ENCODE data around the gene KCNMB2.
"Not testable (repeated sequence)": the region's sequence is repeated elsewhere in the genome, so short reads cannot be mapped to it uniquely, and the experiment has no call there.

The KCNMB2 gene

DNA sequence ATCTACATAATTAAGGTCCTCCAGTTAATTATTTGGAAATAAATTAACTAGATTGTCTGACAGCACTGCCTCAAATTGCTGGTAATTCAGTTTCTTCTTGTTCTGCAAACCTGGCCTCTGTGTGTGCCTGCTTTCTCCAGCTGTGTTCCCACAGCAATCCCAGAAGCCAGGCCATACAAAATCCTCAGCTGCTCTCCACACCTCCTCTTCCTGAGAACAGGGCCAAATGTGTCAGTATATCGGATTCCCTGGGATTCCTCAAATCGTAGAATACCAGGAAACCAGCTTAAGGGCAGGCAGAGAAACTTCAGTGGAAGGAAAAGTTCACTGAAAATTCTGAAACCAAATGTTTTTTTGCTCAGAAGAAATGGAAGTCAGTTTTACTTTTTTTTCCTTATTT is 273.9 kb downstream of the KCNMB2 start:
- DNase-seq (ENCODE audit: low read depth), result no peak

DNA sequence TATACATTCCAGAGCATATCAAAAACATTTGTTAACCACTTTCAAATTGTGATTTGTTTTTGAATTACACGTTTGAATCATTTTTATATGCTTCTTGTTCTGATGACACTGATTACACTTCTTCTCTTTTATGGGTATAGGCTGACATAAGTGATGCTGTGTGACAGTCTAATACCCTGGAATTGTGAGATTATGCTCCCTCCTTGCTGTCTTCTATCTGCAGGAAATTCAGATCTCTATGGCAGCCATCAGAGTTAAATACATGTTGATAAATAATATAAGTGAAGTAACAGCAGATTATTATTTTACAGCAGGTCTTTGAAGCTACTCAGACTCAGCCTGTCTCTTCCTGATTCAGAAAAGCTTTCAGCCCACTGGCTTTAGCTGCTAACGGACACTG is 286.5 kb downstream of the KCNMB2 start:
- no peak for DNase-seq (ENCODE audit: low read depth)

DNA sequence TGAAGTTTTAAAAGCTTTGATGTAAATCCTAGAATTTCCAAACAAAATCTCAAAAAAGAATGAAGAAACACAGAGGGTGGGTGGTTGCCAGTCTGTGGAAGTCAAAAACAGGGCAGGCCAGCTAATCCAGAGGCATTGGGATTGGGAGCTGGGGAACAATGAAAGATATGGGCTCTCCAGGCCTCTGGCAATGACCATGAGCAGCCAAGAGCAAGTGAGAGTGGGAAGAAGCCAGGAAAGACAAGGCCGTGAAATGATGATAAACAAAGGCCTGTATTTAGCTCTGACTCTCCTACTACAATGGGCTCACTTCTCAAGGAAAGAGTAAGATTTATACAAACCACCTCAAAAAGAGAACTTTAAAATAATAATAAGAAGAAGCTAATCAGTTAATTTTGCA is 286.9 kb downstream of the KCNMB2 start:
- DNase-seq (ENCODE audit: low read depth), result no peak

DNA sequence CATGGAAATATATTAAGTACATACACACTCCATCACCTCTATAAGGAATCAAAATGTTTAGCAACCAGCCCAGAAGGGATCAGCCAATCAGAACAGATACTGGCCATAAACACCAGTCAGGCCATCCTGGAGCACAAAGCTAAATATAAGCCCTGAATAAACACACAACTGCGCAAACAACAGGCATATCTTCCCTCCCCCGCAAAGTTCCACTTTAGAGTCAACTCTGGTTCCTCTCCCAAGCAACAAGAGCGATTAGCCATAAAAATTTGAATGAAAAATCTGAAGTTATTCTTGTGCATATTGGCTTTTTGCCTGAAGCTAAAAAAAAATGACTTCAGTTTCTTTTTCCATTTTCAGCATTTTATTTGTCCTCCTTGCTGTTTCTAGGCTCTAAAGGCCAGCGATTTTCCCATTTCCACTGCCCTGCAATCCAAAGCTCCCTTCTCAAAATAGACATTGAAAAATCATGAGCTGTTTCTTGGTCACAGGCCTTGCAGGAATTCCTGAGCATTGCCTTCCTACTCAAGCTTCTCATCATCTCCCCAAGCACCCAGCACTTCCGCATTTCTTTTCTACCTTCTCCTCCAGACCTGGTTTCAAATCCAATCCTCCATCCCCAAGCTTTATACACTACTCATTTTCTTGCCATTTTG is 287.5 kb downstream of the KCNMB2 start:
- DNase-seq (ENCODE audit: low read depth), result peak; percentile 3

DNA sequence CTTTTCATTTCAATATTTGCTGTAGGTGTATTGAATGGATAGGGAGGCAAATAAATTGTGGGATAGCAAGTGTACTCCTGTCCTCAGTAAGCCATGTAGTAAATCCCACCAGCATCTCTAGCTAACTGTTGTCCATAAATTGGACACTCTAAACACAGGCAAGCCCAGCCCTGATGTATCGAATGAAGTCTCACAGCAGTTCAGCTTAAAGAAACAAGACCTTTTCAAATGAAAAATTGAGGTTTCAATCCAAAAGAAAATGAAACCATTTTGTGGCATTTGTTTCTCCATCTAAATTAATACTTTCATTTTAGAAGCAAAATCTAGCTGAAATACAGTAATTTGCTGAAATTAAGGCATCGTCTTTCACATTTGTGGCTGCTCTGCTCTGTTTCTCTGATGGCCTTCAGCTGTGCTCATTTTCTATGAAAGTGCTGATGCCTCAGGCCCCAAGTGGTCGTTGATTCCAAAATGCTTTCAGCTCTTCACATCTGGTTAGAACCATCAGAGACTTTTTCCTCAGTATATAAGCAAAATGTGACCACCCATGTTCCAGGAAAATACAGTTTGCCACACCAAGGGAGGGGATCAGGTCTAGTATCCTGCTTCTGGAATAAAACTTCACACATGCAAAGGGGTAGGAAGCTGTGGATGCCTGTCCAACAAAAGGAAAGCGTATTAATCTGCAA is 290.3 kb downstream of the KCNMB2 start:
- DNase-seq (ENCODE audit: low read depth), result no peak

DNA sequence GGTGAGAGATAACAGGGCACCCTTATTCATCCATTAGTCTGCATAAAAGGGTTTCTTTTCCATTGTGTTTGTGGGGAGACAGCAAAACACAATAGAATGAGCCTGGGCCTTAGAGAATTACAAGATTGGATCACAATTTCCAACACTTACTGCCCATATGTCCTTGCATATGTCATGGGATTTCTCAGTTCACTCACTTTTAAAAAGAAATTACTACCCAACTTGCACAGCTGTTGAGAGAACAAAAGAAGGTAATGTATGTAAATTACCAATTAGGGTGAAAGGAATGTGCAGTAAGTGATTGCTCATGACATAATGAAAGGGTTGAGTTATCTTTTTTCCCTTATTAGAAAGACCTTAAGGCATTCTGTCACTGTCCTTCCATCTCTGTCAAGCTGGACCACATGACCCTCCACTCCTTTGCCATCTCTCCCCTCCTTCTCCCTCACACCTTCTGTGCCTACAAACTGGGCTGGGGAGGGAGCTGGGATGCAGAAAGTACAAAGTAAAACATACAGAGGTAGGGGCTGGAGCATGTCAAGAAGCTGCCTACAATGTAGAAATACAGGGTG is 291.1 kb downstream of the KCNMB2 start:
- no peak for DNase-seq (ENCODE audit: low read depth)

DNA sequence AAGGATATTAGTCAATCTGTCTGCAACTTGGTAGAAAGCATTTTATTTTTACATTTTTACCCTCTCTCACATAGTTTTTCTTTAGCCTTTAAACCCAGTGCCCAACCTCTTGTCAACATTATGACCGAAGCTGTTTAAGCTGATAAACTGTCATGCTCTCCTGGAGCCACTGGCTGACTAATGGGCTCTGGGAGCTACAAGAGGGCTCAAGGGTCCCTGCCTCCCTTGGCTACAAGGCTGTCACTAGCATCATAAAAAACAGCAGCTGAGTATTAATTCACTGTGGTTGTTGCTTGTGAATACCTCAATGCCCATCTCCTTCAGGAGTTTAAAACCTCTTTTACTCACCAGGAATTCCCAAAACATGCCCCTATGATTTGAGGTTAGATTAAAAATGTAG is 297.5 kb downstream of the KCNMB2 start:
- no peak for DNase-seq (ENCODE audit: low read depth)

DNA sequence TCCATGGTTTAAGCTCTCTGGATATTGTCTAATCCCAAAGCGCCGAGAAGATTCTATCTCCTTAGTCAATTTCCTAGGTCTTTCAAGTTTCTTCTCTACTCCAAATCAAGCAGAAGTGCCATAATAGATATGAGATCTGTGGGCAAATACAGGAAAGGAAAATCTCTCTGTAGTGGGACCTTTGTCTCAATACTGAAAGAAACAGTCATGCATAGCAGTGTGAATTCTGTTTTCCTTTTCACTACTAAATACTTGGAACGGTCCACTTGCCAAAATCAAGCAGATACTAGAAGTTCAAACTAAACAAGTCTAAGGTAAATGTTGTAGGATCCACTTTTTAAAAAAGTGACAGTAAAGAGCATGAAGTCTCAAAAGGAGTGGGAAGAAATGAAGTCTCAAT is 298.8 kb downstream of the KCNMB2 start:
- no peak for DNase-seq (ENCODE audit: low read depth)

DNA sequence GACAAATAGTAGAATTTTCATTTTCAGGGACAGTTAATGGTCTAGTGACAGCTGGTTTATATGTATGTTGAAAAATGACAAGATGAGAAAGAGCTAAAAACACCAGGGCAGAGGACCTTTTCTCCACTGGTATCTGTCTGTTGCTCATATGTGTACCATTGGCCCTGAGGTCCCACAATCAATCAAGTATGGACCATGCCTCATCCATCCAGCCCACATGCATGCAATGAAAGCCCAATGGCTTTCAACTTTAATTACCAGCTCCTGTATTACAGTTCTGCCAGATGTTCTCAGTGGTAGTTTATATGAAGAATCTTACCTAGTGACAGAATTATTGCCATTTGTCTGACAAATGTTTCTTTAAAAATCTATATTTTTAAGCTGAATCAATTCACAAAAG is 301.3 kb downstream of the KCNMB2 start:
- DNase-seq (ENCODE audit: low read depth), result no peak

DNA sequence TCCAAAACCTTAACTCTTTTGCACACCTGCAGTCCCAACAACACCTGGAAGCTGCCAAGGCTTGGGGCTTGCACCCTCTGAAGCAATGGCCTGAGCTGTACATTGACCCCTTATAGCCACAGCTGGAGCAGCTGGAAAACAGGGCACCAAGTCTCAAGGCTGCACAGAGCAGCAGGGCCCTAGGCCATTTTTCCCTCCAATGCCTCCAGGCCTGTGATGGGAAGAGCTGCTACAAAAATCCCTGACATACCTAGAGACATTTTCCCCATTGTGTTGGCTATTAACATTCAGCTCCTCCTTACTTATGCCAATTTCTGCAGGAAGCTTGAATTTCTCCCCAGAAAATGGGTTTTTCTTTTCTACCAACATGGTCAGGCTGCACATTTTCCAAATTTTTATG is 304.4 kb downstream of the KCNMB2 start:
- no peak for DNase-seq (ENCODE audit: low read depth)

DNA sequence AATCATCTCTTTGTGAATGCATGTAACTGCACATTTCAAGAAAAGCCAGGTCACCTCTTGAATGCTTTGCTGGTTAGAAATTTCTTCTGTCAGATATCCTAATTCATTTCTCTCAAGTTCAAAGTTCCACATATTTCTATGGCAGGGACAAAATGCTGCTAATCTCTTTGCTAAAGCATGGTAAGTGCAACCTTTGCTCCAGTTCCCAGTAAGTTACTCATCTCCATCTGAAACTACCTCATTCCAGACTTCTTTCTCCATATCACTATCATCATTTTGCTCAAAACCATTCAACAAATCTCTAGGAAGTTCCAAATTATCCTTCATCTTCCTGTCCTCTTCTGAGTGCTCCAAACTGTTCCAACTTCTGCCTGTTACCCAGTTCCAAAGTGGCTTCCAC is 304.8 kb downstream of the KCNMB2 start:
- no peak for DNase-seq (ENCODE audit: low read depth)

DNA sequence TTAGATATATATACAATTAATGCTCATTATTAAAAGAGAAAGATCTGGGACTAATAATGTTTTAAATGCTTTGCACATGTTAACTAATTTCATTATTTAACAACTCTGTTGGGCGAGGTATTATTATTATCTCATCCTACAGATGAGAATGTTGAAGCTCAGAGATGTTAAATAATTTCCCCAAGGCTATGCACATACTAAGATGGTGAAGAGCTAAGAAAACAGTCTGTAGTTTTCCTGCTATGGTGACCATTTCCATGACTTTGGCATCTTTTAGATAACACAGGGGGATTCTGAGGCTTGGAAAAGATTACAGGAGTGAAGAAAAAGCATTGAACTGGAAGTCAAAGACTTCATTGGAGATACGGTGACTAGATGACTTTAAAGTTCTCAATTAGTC is 308.7 kb downstream of the KCNMB2 start:
- no peak for DNase-seq (ENCODE audit: low read depth)

DNA sequence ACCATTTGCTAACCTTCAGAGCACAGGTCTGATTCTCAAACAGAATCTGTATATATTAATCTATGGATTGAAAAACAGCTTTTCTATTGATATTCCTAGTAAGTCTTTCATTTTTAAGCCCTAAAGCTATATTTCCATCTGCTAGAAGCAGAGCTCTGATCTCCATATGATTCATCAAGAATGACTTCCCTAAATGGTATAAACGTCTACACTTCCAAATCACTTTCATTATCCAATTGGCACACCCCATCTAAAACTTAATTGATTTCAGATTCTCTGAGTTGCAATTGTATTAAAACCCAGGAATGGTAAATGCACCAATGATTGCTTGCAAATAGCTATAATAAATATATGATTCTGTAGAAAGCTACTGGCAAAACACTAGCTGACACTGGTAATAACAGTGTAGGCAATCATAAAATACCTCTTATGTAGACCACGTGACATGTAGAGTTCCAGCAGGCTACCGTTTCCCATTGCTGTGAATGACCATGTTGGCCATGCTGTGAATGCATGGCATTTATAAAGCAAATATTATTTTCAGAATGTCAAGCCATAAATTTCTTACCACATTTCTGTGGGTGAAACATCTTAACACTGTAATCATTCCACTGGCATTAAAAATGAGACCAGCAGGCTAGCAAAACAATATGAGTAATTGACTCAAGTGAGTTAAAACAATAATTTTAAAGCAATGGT is 309.3 kb downstream of the KCNMB2 start:
- no peak for DNase-seq (ENCODE audit: low read depth)

DNA sequence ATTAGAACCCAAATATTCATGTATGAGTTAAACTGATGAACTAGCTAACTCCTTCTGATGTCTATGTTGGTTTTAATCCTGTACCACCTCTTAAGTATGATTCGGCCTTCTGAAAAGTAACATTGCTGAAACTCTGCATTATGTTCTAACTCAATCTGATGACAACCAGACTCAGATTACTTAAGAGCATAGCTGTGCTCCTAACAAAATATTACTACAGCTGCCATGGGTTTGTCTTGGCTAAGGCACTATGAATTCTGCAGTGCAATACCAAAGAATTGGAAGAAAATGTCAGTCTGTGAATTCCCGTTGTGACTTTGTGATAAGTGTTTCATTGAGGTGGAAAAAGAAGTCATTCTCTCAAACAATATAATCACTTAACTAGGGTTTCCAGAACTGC is 311.0 kb downstream of the KCNMB2 start:
- no peak for DNase-seq (ENCODE audit: low read depth)

DNA sequence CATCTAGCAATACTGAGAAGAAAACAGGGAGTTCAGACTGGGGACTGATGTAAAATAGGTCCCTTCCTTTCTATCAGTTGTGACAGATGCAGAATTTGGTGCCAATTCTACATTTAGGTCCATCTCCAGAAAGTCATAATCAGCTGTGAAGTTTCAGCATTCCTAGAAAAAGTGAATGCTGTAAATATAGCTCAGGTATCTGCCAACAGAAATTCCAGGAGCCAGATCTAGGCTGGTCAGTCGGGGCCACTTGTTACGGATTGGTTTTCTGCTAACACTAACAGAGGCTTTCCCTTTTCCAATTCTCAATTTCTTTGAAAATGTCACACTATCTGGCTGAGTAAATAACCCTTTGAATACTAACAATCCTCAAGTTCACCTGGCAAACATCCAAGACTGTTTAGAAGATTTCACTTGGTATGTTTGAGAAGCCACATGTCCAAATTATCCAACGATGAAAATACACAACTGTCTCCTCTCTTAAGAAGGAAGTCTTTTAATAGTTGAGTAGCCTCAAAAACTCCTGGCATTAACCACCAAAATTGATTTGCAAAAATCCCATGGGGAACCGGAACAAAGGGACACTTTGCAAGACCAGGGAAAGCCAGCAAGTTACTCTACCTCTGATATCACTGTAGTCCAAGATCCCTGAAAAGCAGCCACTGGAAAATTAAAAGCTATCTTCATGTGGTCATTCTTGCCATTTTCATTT is 313.1 kb downstream of the KCNMB2 start:
- DNase-seq (ENCODE audit: low read depth), result no peak

DNA sequence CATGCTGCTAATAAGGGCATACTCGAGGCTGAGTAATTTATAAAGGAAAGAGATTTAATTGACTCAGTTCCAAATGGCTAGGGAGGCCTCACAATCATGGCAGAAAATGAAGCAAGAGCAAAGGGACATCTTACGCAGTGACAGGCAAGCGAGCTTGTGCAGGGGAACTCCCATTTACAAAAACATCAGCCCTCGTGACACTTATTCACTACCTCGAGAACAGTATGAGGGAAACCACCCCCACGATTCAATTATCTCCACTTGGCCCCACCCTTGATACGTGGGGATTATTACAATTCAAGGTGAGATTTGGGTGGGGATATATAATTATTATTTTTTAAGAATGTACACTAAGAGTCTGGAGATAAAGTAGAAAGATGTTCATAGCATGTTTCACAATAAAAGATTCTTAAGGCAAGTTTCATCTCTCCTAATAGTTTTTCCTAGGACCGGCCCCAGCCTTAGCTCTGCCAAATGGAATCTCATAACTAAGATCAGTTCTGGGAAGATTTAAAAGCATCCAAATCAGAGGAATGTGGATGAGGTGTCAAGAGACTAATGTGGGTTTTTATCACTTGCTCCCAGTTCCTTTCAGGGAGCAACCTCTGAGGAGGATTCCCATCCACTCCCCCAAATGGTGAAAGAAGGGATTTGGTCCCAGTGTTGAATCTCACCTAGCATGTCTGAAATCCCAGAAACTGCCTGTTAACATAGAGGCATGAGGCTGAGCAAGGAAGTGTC is 314.4 kb downstream of the KCNMB2 start:
- no peak for DNase-seq (ENCODE audit: low read depth)

DNA sequence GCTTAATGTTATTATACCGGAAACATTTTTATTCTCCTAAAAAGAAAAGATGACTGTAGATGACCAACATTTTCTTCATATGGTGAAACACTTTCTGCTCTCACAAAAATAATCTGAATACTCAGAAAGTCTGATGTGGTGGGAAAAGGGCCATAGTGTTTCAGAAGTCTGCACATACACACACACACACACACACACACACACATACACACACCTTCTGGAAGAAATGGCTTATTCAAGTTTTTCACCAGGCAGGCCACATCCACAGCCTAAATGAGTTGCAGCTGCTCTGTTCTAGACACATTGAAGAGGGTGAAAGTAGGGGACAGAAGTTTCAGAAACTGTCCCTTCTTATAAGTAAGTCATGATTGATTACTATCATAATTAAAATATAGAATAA is 315.3 kb downstream of the KCNMB2 start:
- no peak for DNase-seq (ENCODE audit: low read depth)

DNA sequence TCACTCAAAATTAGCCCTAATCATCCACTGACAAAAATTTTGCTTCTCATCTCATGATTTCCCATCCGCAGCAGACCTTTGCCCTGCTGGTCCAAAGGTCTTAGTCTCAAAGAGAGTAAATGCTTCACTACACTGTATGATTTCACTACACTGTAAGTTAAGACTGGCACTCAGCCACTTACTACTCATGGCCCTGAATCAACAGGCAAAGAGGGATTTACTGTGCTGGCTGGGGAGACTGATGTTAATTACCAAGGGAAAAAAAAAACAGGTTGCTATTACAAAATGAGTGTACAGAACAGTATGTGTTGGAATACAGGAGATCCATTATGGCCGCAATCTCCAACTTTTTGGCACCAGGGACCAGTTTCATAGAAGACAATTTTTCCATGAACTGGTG is 320.6 kb downstream of the KCNMB2 start:
- peak; percentile 44 for DNase-seq (ENCODE audit: low read depth)

DNA sequence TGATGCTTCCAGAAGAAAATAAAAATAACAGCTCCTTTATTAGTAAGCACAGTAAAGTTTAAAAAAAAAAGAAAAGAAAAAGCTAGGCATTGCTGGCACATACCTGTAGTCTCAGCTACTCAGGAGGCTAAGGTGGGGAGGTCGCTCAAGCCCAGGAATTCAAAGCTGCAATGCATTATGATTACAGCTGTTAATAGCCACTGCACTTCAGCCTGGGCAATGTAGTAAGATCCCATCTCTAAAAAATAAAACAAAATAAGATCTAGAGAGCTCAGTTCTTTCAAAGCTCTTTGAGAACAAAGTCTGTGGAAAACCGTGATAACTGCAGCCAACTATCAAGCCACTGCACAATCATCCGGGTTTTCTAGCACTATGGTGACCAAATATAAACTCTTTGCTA is 323.1 kb downstream of the KCNMB2 start:
- no peak for DNase-seq (ENCODE audit: low read depth)

DNA sequence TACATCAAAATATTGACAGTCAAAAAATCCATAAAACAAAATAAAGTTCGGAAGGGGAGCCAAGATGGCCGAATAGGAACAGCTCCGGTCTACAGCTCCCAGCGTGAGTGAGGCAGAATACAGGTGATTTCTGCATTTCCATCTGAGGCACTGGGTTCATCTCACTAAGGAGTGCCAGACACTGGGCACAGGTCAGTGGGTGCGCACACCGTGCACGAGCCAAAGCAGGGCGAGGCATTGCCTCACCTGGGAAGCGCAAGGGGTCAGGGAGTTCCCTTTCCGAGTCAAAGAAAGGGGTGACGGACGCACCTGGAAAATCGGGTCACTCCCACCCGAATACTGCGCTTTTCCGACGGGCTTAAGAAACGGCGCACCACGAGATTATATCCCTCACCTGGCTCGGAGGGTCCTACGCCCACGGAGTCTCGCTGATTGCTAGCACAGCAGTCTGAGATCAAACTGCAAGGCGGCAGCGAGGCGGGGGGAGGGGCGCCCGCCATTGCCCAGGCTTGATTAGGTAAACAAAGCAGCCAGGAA is 323.7 kb downstream of the KCNMB2 start:
- not testable (repeated sequence) for DNase-seq (ENCODE audit: low read depth)

DNA sequence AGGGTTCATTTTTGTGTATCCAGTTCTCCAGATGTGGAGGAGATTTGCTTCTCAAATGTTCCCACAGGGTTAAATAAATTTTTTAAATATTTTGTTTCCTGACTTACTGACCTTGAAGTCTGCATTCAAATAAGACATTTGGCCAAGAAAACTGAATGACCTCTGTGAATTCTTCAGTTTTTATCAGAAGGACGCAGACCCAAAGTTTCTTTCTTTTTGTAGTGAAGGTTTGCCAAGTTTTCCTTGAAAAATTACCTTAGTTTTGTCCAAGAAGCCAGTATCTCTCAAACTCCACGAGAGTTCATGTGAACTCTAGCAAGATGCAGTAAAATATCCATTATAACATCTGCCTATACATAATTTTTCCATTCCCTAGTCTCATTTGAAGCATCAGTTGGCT is 332.4 kb downstream of the KCNMB2 start:
- DNase-seq (ENCODE audit: low read depth), result no peak

DNA sequence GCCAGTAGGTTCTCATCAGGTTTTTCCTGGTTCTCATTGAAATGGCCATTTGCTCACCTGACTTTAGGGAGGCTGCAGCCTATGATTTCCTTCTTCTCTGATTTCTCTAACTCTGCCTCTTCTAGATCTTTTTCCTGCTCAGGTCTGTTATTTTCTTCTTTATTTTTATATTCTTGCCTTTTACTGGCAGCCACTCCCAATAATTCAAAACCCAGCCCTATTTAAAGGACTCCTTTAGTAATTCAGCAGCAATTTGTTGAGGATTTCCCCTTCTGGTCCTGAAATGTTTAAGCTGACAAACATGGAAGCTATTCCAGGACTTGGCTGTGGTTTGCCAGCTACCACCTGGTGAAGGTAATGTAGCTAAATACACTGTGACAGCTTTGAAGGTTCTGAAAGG is 333.8 kb downstream of the KCNMB2 start:
- no peak for DNase-seq (ENCODE audit: low read depth)
